Stimulated activated CD4-positive, alpha-beta T cell treated with anti-CD3 and anti-CD28 coated beads, Interleukin-2, amount 100 ng/mL, for 48 hours (primary cell): ENCODE measurements around the gene UTP15.

Source experiments
- DNase-seq, 2 donors: peaks; one replicate each; pipeline ENCODE4 v3.0.0-alpha.2; 2020

The UTP15 gene

GRCh38 chr5:73565139-73565968 is at the start of gene UTP15, which contains the start of gene ANKRA2:
Gene UTP15, plus strand, starts transcription at chr5:73565743. Its CDS starts 1,602 bp downstream, at chr5:73567345.
Gene ANKRA2, minus strand, starts transcription at chr5:73565639. Its CDS starts 2,758 bp downstream, at chr5:73562881.
- DNase-seq = peak; percentile 99

GRCh38 chr5:73519531-73520283 is 45.8 kb upstream of the UTP15 start:
- peak; percentile 54 to 56 for DNase-seq

GRCh38 chr5:73522989-73523388 is 42.6 kb upstream of the UTP15 start:
- DNase-seq = no peak

- DNase-seq = no peak
Measured at GRCh38 chr5:73523861-73524260, 41.7 kb upstream of the UTP15 start.

GRCh38 chr5:73525606-73526203 is 39.8 kb upstream of the UTP15 start:
- no peak for DNase-seq

- no peak for DNase-seq
Measured at GRCh38 chr5:73528248-73528647, 37.3 kb upstream of the UTP15 start.

GRCh38 chr5:73529081-73529480 is 36.5 kb upstream of the UTP15 start:
- no peak for DNase-seq

GRCh38 chr5:73531356-73531755 is 34.2 kb upstream of the UTP15 start:
- no peak for DNase-seq

- no peak for DNase-seq
Measured at GRCh38 chr5:73532195-73532594, 33.3 kb upstream of the UTP15 start.

GRCh38 chr5:73534011-73534644 is 31.4 kb upstream of the UTP15 start:
- no peak for DNase-seq

- DNase-seq = no peak
Measured at GRCh38 chr5:73534971-73535370, 30.6 kb upstream of the UTP15 start.

GRCh38 chr5:73539730-73540129 is 25.8 kb upstream of the UTP15 start:
- no peak for DNase-seq

GRCh38 chr5:73540192-73540591 is 25.4 kb upstream of the UTP15 start:
- no peak for DNase-seq

- no peak for DNase-seq
Measured at GRCh38 chr5:73542020-73542419, 23.5 kb upstream of the UTP15 start.

- DNase-seq = no peak
Measured at GRCh38 chr5:73544429-73545402, 20.8 kb upstream of the UTP15 start.

- DNase-seq = no peak
Measured at GRCh38 chr5:73545403-73545779, 20.2 kb upstream of the UTP15 start.

GRCh38 chr5:73550016-73550415 is 15.5 kb upstream of the UTP15 start:
- DNase-seq = no peak

GRCh38 chr5:73552642-73553041 is 12.9 kb upstream of the UTP15 start:
- no peak for DNase-seq

GRCh38 chr5:73558950-73559349 is 6.6 kb upstream of the UTP15 start:
- no peak for DNase-seq

- DNase-seq = no peak
Measured at GRCh38 chr5:73564018-73564417, 1.5 kb upstream of the UTP15 start.

- no peak for DNase-seq
Measured at GRCh38 chr5:73564675-73565074, 868 bp upstream of the UTP15 start.

- DNase-seq = no peak
Measured at GRCh38 chr5:73565969-73566547, 515 bp downstream of the UTP15 start.
